Measurements from ENCODE around the gene SLC25A29. TPM values are rescaled to one million over a fixed set of nuclear protein-coding genes. Genes with fewer than 3 reads are reported as not detected.
A peak's percentile ranks its signal among the peaks of the same experiment; 100 is the strongest.
"Not testable (repeated sequence)": the region's sequence is repeated elsewhere in the genome, so short reads cannot be mapped to it uniquely, and the experiment has no call there.

Gene SLC25A29
- polyA plus RNA-seq, 1 donor (not counting 4 experiments of a cell fraction or from before 2014, with no cell fraction given), result 16.3 TPM

GRCh38 chr14:100313464-100314230 lies 7.4 kb upstream of the SLC25A29 start:
- FAIRE-seq, result no peak
- Histone ChIP-seq H3K9me1 (ENCODE audit: control insufficient read depth, extremely low read depth, insufficient read depth, low read length) (no peaks in the 10 kb centered on the region), H3K4me2 (ENCODE audit: control insufficient read depth, extremely low read depth, insufficient read depth, low read depth, low read length) (no peak overlapping the region), H3K36me3 (ENCODE audit: control insufficient read depth in 2 of 2, extremely low read depth in 1 of 2, insufficient read depth in 2 of 2, low read length in 2 of 2) (no peaks in the 10 kb centered on the region), H3K27ac (ENCODE audit: control insufficient read depth, insufficient read depth, low read length) (no peak overlapping the region), H3K4me3 (ENCODE audit: control insufficient read depth in 2 of 3, extremely low read depth in 1 of 3, insufficient read depth in 2 of 3, low read depth in 1 of 3, low read length in 3 of 3) (no peak overlapping the region), H3K9ac (ENCODE audit: control insufficient read depth, extremely low read depth, insufficient read depth, low read length) (no peak overlapping the region), H3K79me2 (ENCODE audit: control insufficient read depth, insufficient read depth, low read length) (no peaks in the 10 kb centered on the region), H3K4me1 (ENCODE audit: control insufficient read depth, extremely low read depth, insufficient read depth, low read length) (peaks cover 10% of the 10 kb centered on the region), H3K27me3 (ENCODE audit: control insufficient read depth, extremely low read depth, insufficient read depth, low read length) (no peaks in the 10 kb centered on the region), H3K9me3 (ENCODE audit: control insufficient read depth, low read depth, low read length) (no peaks in the 10 kb centered on the region), H2AFZ (ENCODE audit: control insufficient read depth, low read length) (peak overlapping the region; percentile 39), H4K20me1 (ENCODE audit: control insufficient read depth, extremely low read depth, insufficient read depth, low read length) (no peaks in the 10 kb centered on the region)
- DNase-seq (ENCODE audit: low read depth, low spot score), result no peak
- dilution Hi-C loops (cut with MboI; ENCODE audit: extremely low pct_ligation_motif_present, low sequenced_read_pairs), result no loop called here
- TF ChIP-seq CTCF (optimal IDR thresholded peaks at IDR 0.05 in 1 of 3, IDR thresholded peaks at IDR 0.05 in 1 of 3, conservative IDR thresholded peaks at IDR 0.05 in 1 of 3; ENCODE audit: extremely low read depth in 1 of 3, insufficient read depth in 2 of 3, low read length in 3 of 3) (no peak), EZH2 (IDR thresholded peaks at IDR 0.05; ENCODE audit: low read length) (no peak)

GRCh38 chr14:100312877-100313400 lies 6.7 kb upstream of the SLC25A29 start:
- Histone ChIP-seq H3K4me2 (ENCODE audit: control insufficient read depth, extremely low read depth, insufficient read depth, low read depth, low read length) (no peak overlapping the region), H3K4me1 (ENCODE audit: control insufficient read depth, extremely low read depth, insufficient read depth, low read length) (peaks cover 10% of the 10 kb centered on the region), H4K20me1 (ENCODE audit: control insufficient read depth, extremely low read depth, insufficient read depth, low read length) (no peaks in the 10 kb centered on the region), H3K4me3 (ENCODE audit: control insufficient read depth in 2 of 3, extremely low read depth in 1 of 3, insufficient read depth in 2 of 3, low read depth in 1 of 3, low read length in 3 of 3) (no peak overlapping the region), H3K9me1 (ENCODE audit: control insufficient read depth, extremely low read depth, insufficient read depth, low read length) (no peaks in the 10 kb centered on the region), H3K36me3 (ENCODE audit: control insufficient read depth in 2 of 2, extremely low read depth in 1 of 2, insufficient read depth in 2 of 2, low read length in 2 of 2) (no peaks in the 10 kb centered on the region), H3K9me3 (ENCODE audit: control insufficient read depth, low read depth, low read length) (no peaks in the 10 kb centered on the region), H3K79me2 (ENCODE audit: control insufficient read depth, insufficient read depth, low read length) (no peaks in the 10 kb centered on the region), H3K9ac (ENCODE audit: control insufficient read depth, extremely low read depth, insufficient read depth, low read length) (no peak overlapping the region), H3K27ac (ENCODE audit: control insufficient read depth, insufficient read depth, low read length) (no peak overlapping the region), H3K27me3 (ENCODE audit: control insufficient read depth, extremely low read depth, insufficient read depth, low read length) (no peaks in the 10 kb centered on the region), H2AFZ (ENCODE audit: control insufficient read depth, low read length) (no peak overlapping the region)
- FAIRE-seq (no peak), DNase-seq (ENCODE audit: low read depth, low spot score) (no peak)
- TF ChIP-seq EZH2 (IDR thresholded peaks at IDR 0.05; ENCODE audit: low read length), result no peak
- TF ChIP-seq CTCF (optimal IDR thresholded peaks at IDR 0.05 in 1 of 3, IDR thresholded peaks at IDR 0.05 in 1 of 3, conservative IDR thresholded peaks at IDR 0.05 in 1 of 3; ENCODE audit: extremely low read depth in 1 of 3, insufficient read depth in 2 of 3, low read length in 3 of 3), result no peak
- dilution Hi-C loops (cut with MboI; ENCODE audit: extremely low pct_ligation_motif_present, low sequenced_read_pairs), result no loop called here

- dilution Hi-C loops (cut with MboI; ENCODE audit: extremely low pct_ligation_motif_present, low sequenced_read_pairs); FAIRE-seq; H2AFZ ChIP-seq (ENCODE audit: control insufficient read depth, low read length); H3K27ac ChIP-seq (ENCODE audit: control insufficient read depth, insufficient read depth, low read length); H3K4me3 ChIP-seq (ENCODE audit: control insufficient read depth in 2 of 3, extremely low read depth in 1 of 3, insufficient read depth in 2 of 3, low read depth in 1 of 3, low read length in 3 of 3); H3K36me3 ChIP-seq (ENCODE audit: control insufficient read depth in 2 of 2, extremely low read depth in 1 of 2, insufficient read depth in 2 of 2, low read length in 2 of 2); DNase-seq (ENCODE audit: low read depth, low spot score); H3K27me3 ChIP-seq (ENCODE audit: control insufficient read depth, extremely low read depth, insufficient read depth, low read length); H3K9ac ChIP-seq (ENCODE audit: control insufficient read depth, extremely low read depth, insufficient read depth, low read length); H3K4me2 ChIP-seq (ENCODE audit: control insufficient read depth, extremely low read depth, insufficient read depth, low read depth, low read length); H3K9me3 ChIP-seq (ENCODE audit: control insufficient read depth, low read depth, low read length); H4K20me1 ChIP-seq (ENCODE audit: control insufficient read depth, extremely low read depth, insufficient read depth, low read length); H3K79me2 ChIP-seq (ENCODE audit: control insufficient read depth, insufficient read depth, low read length); H3K9me1 ChIP-seq (ENCODE audit: control insufficient read depth, extremely low read depth, insufficient read depth, low read length): not testable (repeated sequence)
- peaks cover 13% of the 10 kb centered on the region for H3K4me1 ChIP-seq (ENCODE audit: control insufficient read depth, extremely low read depth, insufficient read depth, low read length)
Measured at GRCh38 chr14:100312110-100312876, 6.0 kb upstream of the SLC25A29 start.
